ENCODE measurements around the gene PRAC1.

The PRAC1 gene

DNA sequence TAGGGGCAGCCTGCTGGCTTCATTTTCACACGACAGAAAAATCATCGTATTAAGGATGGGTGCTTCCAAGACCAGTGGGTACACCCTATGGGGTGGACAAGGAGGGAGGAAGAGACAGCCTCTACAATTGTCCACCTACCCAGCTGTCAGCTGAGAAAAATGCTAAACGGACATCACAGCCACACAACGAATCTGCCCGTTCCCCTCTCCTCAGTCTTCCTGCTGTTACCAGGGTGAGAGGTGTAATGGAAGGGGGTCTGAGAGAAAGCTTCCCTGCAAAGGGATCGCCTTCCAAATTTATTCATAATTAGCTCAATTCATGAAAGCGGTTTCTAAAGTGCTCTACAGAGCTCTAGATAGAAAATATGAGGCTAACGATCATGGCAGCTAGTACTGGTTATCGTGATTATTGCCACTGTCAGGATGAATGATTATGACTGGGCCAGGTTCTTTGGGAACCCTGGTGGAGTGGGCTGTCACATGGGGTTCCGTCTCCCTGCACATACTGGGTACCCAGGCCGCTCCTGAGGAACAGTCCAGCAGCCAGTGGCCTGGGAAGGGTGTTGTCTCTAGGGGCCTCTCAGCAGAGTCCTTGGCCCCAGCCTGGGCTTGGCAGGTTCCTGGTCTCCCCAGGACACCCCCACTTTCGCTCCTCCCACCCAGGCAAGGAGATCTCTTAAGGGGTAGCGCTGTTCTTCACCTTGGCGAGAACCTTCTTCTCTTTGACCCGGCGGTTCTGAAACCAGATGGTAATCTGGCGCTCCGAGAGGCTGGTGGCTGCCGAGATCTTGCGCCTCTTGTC is 4.0 kb upstream of the PRAC1 start:
- H3K36me3 ChIP-seq (ENCODE audit: control insufficient read depth in 4 of 4, insufficient read depth in 4 of 4, low read length in 3 of 4), result no peaks in the 10 kb centered on the region
- WGBS (ENCODE audit: insufficient coverage), result 20% methylated on average over 15 of the region's 20 CpGs
- no peak overlapping the region for H3K27ac ChIP-seq (ENCODE audit: insufficient read depth in 1 of 2, low read depth in 1 of 2, low read length in 2 of 2, poor library complexity in 1 of 2, severe bottlenecking in 2 of 2)
- no peak for DNase-seq
- peaks cover 25 to 100% (median 75%) of the 10 kb centered on the region in 5 experiments for H3K27me3 ChIP-seq (replicated peaks in 2 of 5; ENCODE audit: control insufficient read depth in 4 of 5, insufficient read depth in 5 of 5, low read length in 4 of 5)
- CTCF ChIA-PET, result interaction anchor here (0.7 to 11.1 kb wide), 11 partner anchors 9 to 274 kb away, joined by 3 to 130 read pairs (median 13); no protein-coding TSS in a partner anchor
- POLR2A ChIA-PET, result interaction anchor here (1.0 kb wide), 1 partner anchor 153 kb away, joined by 3 read pairs; no protein-coding TSS in a partner anchor
- H3K4me1 ChIP-seq (ENCODE audit: control extremely low read depth in 1 of 4, control insufficient read depth in 4 of 4, insufficient read depth in 4 of 4, low read length in 3 of 4), result peaks cover 0 to 22% (median 8%) of the 10 kb centered on the region in 4 experiments
- no peaks in the 10 kb centered on the region for H3K9me3 ChIP-seq (ENCODE audit: control extremely low read depth in 1 of 5, control insufficient read depth in 4 of 5, insufficient read depth in 2 of 5, low read depth in 1 of 5, low read length in 4 of 5)
- no peak overlapping the region for H3K4me3 ChIP-seq (ENCODE audit: control insufficient read depth in 1 of 7, extremely low read depth in 1 of 7, insufficient read depth in 4 of 7, low read depth in 2 of 7, low read length in 6 of 7)

DNA sequence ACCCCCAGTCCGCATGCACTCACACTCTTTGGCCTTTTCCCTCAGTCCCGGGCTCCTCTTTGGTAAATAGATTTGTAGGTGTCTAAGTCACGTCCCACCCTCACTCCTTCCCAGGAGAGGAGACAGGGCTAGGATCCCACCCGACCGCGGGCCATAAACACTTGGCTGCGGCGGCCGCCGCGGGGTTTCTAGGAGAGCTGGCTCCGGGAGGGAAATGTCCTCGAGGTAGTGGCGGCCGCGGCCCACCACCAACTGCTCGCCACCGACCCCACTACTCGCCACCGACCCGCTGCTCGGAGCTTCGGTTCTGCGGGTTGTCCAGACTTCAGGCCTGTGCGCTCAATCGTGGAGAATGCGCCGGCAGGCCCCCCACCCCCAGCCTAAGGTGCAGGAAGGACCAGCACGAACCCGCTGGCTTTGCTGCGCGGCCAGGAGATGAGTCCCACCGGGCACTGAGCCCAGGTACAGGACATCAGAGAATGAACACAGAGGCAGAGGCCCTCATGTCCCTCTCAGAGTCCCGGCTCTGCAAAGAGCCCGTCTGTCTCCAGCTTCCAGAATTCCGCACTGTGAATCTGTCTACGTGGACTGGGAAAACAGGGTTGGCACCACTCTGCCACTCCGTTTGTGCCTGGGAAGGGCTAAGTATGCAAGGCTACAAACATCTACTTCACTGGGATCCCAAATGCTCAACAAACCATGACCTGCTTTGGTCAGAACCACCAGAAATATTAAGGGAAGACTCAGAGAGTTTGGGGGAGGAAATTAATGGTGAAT is 3.2 kb upstream of the PRAC1 start:
- ChIA-PET POLR2A (interaction anchor here (0.6 kb wide), 1 partner anchor 165 kb away, joined by 3 read pairs; no protein-coding TSS in a partner anchor), CTCF (interaction anchor here (0.7 to 11.1 kb wide), 19 partner anchors 9 to 158 kb away, joined by 3 to 130 read pairs (median 7); no protein-coding TSS in a partner anchor)
- DNase-seq, result no peak
- 6% methylated on average over 13 of the region's 38 CpGs for WGBS (ENCODE audit: insufficient coverage)
- H3K4me3 ChIP-seq (ENCODE audit: control insufficient read depth in 1 of 7, extremely low read depth in 1 of 7, insufficient read depth in 4 of 7, low read depth in 2 of 7, low read length in 6 of 7), result no peak overlapping the region
- H3K4me1 ChIP-seq (ENCODE audit: control extremely low read depth in 1 of 4, control insufficient read depth in 4 of 4, insufficient read depth in 4 of 4, low read length in 3 of 4), result peaks cover 0 to 22% (median 8%) of the 10 kb centered on the region in 4 experiments
- peaks cover 27 to 100% (median 80%) of the 10 kb centered on the region in 5 experiments for H3K27me3 ChIP-seq (replicated peaks in 2 of 5; ENCODE audit: control insufficient read depth in 4 of 5, insufficient read depth in 5 of 5, low read length in 4 of 5)
- no peak overlapping the region for H3K27ac ChIP-seq (ENCODE audit: insufficient read depth in 1 of 2, low read depth in 1 of 2, low read length in 2 of 2, poor library complexity in 1 of 2, severe bottlenecking in 2 of 2)
- H3K9me3 ChIP-seq (ENCODE audit: control extremely low read depth in 1 of 5, control insufficient read depth in 4 of 5, insufficient read depth in 2 of 5, low read depth in 1 of 5, low read length in 4 of 5), result peaks cover 0 to 2% (median 0%) of the 10 kb centered on the region in 5 experiments
- H3K36me3 ChIP-seq (ENCODE audit: control insufficient read depth in 4 of 4, insufficient read depth in 4 of 4, low read length in 3 of 4), result no peaks in the 10 kb centered on the region

DNA sequence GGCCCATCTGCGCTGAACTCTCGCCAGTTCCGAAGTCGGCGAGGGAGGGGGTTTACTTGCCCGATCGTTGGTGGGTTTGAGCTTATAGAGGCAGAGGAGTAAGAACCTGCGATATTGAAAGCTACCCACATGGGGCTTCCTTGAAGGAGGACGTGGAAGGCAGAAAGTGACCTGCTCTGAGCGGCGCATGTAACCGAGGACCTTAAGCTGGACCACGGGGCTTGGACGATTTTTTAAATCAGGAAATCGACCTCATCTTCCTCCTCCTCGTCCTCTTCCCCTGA is 2.6 kb upstream of the PRAC1 start:
- Histone ChIP-seq H3K36me3 (ENCODE audit: control insufficient read depth in 4 of 4, insufficient read depth in 4 of 4, low read length in 3 of 4) (no peaks in the 10 kb centered on the region), H3K4me3 (ENCODE audit: control insufficient read depth in 1 of 7, extremely low read depth in 1 of 7, insufficient read depth in 4 of 7, low read depth in 2 of 7, low read length in 6 of 7) (no peak overlapping the region), H3K9me3 (ENCODE audit: control extremely low read depth in 1 of 5, control insufficient read depth in 4 of 5, insufficient read depth in 2 of 5, low read depth in 1 of 5, low read length in 4 of 5) (peaks cover 0 to 3% (median 0%) of the 10 kb centered on the region in 5 experiments), H3K27me3 (replicated peaks in 2 of 5; ENCODE audit: control insufficient read depth in 4 of 5, insufficient read depth in 5 of 5, low read length in 4 of 5) (peaks cover 21 to 100% (median 80%) of the 10 kb centered on the region in 5 experiments), H3K4me1 (ENCODE audit: control extremely low read depth in 1 of 4, control insufficient read depth in 4 of 4, insufficient read depth in 4 of 4, low read length in 3 of 4) (peaks cover 0 to 22% (median 8%) of the 10 kb centered on the region in 4 experiments), H3K27ac (ENCODE audit: insufficient read depth in 1 of 2, low read depth in 1 of 2, low read length in 2 of 2, poor library complexity in 1 of 2, severe bottlenecking in 2 of 2) (no peak overlapping the region)
- WGBS (ENCODE audit: insufficient coverage), result 6% methylated on average over 6 of the region's 16 CpGs
- POLR2A ChIA-PET, result interaction anchor here (0.6 kb wide), 1 partner anchor 165 kb away, joined by 3 read pairs; no protein-coding TSS in a partner anchor
- peak in 1 of 3 donors; percentile 59 for DNase-seq
- CTCF ChIA-PET, result interaction anchor here (1.0 to 11.1 kb wide), 20 partner anchors 8 to 159 kb away, joined by 3 to 130 read pairs (median 7); no protein-coding TSS in a partner anchor

DNA sequence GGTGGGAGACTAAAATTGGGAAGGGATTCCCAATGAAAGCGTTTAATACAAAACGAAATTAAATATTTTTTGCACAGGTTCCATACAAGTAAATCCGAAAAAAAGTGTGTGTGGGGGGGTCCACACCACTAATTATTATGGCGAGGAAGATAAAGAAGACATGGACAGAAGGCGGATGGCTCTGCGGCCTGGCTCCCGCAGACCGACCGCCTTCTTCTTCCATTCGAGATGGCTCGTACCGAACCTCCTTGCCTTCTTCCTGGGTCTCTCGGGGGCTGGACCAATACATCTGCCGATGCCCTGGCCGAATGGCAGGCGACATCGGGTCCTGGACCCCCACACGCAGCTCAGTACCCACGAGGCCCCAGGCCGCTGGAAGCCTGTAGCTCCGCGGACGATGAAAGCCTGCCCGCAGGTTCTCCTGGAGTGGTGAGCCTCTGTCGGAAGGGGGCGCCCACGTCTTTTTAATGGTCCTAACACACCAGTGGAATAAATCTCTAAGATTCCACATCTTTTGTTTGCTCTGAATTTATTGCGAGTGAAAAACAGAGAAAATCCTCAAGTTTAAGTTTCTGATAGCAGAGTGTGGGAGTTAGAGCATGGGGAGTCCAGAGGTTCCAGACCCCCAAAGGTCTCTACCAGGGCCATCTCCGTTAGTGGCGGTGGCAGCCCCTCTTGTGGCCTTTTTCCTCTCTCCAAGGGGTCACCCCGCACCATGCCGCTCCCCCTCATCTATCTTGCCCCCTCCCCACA is 2.1 kb upstream of the PRAC1 start:
- POLR2A ChIA-PET, result interaction anchor here (0.6 kb wide), 1 partner anchor 166 kb away, joined by 3 read pairs; no protein-coding TSS in a partner anchor
- H3K36me3 ChIP-seq (ENCODE audit: control insufficient read depth in 4 of 4, insufficient read depth in 4 of 4, low read length in 3 of 4), result no peaks in the 10 kb centered on the region
- H3K9me3 ChIP-seq (ENCODE audit: control extremely low read depth in 1 of 5, control insufficient read depth in 4 of 5, insufficient read depth in 2 of 5, low read depth in 1 of 5, low read length in 4 of 5), result peaks cover 0 to 3% (median 0%) of the 10 kb centered on the region in 5 experiments
- CTCF ChIA-PET, result interaction anchor here (0.9 to 11.1 kb wide), 35 partner anchors 8 to 282 kb away, joined by 3 to 130 read pairs (median 5); no protein-coding TSS in a partner anchor
- peak; percentile 80 to 89 (median 86) for DNase-seq
- no peak overlapping the region for H3K4me3 ChIP-seq (ENCODE audit: control insufficient read depth in 1 of 7, extremely low read depth in 1 of 7, insufficient read depth in 4 of 7, low read depth in 2 of 7, low read length in 6 of 7)
- peaks cover 0 to 22% (median 8%) of the 10 kb centered on the region in 4 experiments for H3K4me1 ChIP-seq (ENCODE audit: control extremely low read depth in 1 of 4, control insufficient read depth in 4 of 4, insufficient read depth in 4 of 4, low read length in 3 of 4)
- no peak overlapping the region for H3K27ac ChIP-seq (ENCODE audit: insufficient read depth in 1 of 2, low read depth in 1 of 2, low read length in 2 of 2, poor library complexity in 1 of 2, severe bottlenecking in 2 of 2)
- 4% methylated on average over 28 of the region's 32 CpGs for WGBS (ENCODE audit: insufficient coverage)
- H3K27me3 ChIP-seq (replicated peaks in 2 of 5; ENCODE audit: control insufficient read depth in 4 of 5, insufficient read depth in 5 of 5, low read length in 4 of 5), result peaks cover 18 to 100% (median 79%) of the 10 kb centered on the region in 5 experiments

DNA sequence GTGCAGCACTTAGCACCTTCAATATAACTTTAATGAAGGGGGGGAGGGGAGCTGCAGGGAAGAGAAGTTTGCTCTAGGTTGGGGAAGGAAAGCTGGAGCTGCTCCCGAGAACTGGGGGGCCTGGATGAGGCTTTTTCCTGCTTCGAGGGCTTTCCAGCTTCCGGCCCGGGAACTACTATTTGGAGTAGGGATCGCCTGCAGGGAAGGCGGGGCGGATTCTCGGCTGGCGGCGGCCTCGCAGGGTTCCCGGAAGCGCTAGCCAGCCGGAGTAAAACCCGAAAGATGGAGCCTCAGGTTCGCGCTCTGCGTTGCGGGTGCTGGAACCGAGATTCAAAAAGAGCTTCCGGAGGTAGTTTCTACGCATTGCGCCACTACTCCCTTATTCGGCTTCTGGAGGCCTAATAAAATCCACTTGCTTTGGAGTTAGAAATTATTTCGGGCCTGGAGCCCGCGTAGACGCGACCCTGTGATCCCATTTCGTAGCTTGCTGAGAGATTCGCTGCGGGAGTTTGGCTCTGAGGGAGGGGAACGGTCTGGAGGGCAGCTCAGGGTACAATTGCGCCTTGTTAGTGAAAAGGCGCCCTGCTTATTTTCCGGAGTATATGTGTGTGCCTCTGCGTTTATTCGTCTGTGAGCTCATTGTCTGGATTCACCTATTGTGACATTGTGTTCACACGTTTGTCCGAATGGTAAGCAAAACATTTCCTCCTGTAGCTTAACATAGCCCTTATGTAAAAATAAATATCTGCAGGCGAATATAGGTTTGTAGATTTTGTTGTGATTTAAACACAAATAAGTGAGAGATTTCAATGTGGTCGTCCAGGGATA is 1.3 kb upstream of the PRAC1 start:
- Histone ChIP-seq H3K9me3 (ENCODE audit: control extremely low read depth in 1 of 5, control insufficient read depth in 4 of 5, insufficient read depth in 2 of 5, low read depth in 1 of 5, low read length in 4 of 5) (peaks cover 0 to 3% (median 0%) of the 10 kb centered on the region in 5 experiments), H3K36me3 (ENCODE audit: control insufficient read depth in 4 of 4, insufficient read depth in 4 of 4, low read length in 3 of 4) (no peaks in the 10 kb centered on the region), H3K27me3 (replicated peaks in 2 of 5; ENCODE audit: control insufficient read depth in 4 of 5, insufficient read depth in 5 of 5, low read length in 4 of 5) (peaks cover 16 to 100% (median 77%) of the 10 kb centered on the region in 5 experiments), H3K4me1 (ENCODE audit: control extremely low read depth in 1 of 4, control insufficient read depth in 4 of 4, insufficient read depth in 4 of 4, low read length in 3 of 4) (peaks cover 0 to 22% (median 7%) of the 10 kb centered on the region in 4 experiments), H3K27ac (ENCODE audit: insufficient read depth in 1 of 2, low read depth in 1 of 2, low read length in 2 of 2, poor library complexity in 1 of 2, severe bottlenecking in 2 of 2) (no peak overlapping the region), H3K4me3 (ENCODE audit: control insufficient read depth in 1 of 7, extremely low read depth in 1 of 7, insufficient read depth in 4 of 7, low read depth in 2 of 7, low read length in 6 of 7) (no peak overlapping the region)
- 6% methylated on average over 26 of the region's 42 CpGs for WGBS (ENCODE audit: insufficient coverage)
- ChIA-PET POLR2A (no interaction called here), CTCF (interaction anchor here (0.9 to 11.1 kb wide), 30 partner anchors 10 to 283 kb away, joined by 3 to 130 read pairs (median 5); no protein-coding TSS in a partner anchor)
- peak in 1 of 3 donors; percentile 37 for DNase-seq

Measured in common myeloid progenitor, CD34-positive (primary cell).